Left hindlimb (tissue), 1 donor: ENCODE measurements around the gene C10orf67.
"Not testable (repeated sequence)": the region's sequence is repeated elsewhere in the genome, so short reads cannot be mapped to it uniquely, and the experiment has no call there.

Source experiments
- DNase-seq: peaks from one replicate; pipeline ENCODE4 v3.0.0-alpha.2; 2018

The C10orf67 gene

GRCh38 chr10:23322082-23322481 is 22.5 kb downstream of the C10orf67 start:
- no peak for DNase-seq

GRCh38 chr10:23319835-23320234 is 24.8 kb downstream of the C10orf67 start:
- DNase-seq: no peak

DNA sequence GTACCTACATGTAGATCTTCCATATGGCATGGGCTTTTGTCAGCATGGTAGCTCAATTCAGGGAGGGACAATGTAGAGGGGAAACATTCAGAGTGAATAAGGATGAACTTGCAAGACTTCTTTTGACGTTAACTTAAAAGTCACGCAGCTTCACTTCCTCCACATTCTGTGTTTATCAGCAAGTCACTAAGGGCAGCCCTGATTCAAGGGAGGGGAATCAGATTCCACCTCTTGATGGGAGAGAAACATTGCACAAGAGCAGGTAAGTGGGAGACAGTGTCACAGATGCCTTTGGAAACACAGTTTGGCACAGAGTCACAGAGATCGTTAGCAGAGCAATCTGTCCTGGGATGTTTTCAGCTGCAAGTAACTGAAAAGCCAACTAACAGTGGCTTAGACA is 26.2 kb downstream of the C10orf67 start:
- no peak for DNase-seq

DNA sequence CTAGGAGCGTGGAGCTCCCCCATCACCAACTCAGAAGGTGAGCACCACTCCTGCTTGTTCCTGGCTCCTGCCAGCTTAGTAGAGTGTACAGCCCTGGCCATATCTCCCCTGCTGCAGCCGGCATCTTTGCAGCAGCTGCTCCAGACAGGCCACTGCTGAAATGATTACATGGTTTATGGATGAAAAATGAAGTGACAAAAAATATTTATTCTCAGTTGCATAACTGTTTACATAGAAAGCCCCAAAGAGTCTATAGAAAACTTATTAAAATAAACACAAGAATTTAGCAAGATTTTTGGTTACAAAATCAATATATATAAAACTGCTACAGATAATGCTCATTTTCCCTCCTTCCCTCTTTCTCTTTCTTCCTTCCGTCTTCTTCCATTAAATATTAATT is 27.2 kb downstream of the C10orf67 start:
- no peak for DNase-seq

- no peak for DNase-seq
These were observed 28.2 kb downstream of the C10orf67 start for GRCh38 chr10:23316406-23316805.

DNA sequence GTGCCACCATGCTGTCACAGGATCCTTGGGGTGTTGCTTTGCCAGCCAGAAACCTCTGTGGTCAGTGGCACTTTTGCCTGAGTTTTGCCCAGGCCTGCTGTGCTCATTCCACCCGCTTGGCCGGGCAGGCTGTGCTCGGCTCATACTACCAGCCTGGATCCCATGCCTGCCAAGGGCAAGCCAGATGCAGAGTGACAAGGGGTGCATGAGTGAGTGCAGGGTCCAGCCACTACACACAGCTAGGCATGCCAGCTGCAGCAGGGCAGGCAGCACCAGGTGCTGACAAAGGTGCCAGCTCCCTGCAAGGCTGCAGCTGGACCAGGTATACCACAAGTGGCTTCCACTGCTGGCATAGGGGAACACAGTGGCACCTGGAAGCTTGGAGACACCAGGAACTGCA is 28.6 kb downstream of the C10orf67 start:
- DNase-seq: no peak

GRCh38 chr10:23314835-23315239 is 29.8 kb downstream of the C10orf67 start:
- DNase-seq: no peak

DNA sequence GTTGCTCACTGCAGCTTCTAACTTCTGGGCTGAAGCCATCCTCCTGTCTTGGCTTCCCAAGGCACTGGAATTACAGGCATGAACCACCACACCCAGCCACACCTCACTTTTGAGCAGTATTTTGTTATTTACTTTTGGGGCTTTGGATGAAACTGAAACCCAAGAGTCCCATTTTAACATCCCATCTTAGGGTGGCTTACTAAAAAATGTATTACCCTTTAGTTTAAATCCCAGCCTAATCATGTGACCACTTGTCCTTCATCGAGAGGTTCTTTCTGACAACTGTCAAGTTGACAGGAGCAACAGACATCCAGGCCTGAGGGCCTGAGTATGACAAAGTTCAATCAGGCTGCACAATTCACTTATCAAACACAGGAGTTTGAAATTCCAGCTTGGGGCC is 33.6 kb downstream of the C10orf67 start:
- DNase-seq: no peak

DNA sequence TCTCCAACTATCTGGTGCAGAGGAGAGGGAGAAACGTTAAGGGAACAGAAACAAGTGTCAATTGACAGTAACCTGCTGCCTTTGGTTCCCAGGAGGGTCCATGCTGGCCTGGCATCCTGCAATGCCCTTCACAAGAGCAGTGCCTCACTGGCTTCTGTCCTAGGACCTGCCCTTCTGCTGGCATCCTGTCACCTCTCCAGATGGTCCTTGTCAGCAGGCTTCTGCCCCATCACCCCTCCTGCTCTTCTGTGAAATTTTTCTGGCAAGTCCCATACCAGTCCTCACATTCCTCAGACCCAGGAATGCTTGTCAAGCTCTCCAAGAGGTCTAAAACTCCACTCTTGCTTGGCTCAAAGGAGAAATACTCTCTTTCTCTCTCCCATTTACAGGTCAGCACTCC is 34.2 kb downstream of the C10orf67 start:
- no peak for DNase-seq

- DNase-seq: not testable (repeated sequence)
These were observed 44.6 kb downstream of the C10orf67 start for GRCh38 chr10:23299961-23300360.

DNA sequence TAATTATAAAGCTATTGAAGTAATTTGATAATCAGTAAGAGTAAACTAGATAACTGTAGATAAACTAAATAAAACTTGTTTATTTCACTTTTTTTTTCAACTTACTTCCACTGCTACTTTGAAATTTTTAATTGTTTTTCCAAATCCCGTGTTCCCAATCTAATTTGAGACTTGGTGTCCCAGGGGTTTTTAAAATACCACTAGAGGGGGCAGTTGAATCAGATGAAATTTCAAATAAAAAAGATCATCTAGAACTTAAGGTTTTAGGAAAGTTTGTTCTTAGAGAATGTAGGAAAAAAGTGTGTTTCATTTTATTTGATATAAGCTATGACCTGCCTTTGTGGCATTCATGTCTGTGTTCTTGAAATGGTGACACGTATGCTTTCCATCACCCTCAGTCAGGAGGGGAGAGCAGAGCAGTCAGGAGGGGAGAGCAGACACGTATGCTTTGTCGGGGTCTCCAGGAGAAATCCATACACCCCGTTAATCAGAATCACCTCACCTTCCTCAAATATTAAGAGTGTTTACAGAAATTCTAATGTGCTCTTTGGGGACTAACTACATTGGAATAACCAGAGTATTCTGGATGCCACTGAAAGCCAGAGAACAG is 49.9 kb downstream of the C10orf67 start:
- no peak for DNase-seq

GRCh38 chr10:23293973-23294590 is 50.5 kb downstream of the C10orf67 start:
- DNase-seq: no peak

- no peak for DNase-seq
These were observed 51.4 kb downstream of the C10orf67 start for GRCh38 chr10:23293145-23293724.

GRCh38 chr10:23291551-23292334 is 52.9 kb downstream of the C10orf67 start:
- DNase-seq: no peak

DNA sequence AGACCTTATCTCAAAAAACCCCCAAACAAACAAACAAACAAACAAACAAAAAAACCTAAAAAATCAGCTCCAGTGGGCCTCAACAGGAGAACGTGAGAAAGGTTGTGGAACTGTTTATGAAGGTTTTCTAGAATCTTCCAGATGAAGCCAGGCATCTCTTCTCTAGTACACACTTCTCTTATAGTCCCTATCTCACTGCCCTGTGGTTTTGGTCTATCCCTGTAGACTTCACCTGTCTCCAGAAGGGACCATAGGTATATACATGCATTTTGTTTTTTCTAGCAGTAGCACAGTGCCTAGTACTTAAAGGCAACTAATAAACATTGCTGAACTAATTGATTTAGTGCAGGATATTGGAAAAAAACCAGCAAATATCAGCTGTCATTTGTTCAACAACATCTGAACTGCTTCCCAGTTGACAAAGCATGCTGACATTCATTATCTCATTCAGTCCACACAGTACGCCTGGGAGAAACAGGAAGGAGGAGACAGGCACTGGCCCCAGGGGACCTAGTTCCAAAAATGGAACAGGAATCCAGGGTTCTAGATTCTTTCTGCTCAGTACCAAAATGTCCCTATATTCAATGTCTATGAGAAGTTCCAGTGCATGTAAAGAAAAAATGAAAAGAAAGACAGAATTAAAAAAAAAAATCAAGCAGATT is 59.8 kb downstream of the C10orf67 start:
- no peak for DNase-seq

DNA sequence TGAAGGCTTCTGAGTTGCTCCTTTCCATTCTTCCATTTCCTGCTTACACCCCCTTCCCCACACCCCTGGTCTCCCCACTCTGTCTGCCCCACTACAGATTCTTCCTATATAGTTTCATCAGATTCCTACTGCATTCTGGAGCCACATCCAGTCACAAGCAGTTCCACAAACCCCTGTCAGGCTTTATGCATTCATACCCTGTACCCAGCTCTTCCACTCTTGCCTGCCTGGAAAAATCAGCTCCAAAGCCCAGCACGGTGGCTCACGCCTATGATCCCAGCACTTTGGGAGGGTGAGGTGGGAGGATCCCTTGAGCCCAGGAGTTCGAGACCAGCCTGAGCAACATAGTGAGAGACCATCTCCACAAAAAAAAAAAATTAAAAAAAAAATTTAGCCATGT is 60.4 kb downstream of the C10orf67 start:
- no peak for DNase-seq

GRCh38 chr10:23283680-23284079 is 60.9 kb downstream of the C10orf67 start:
- no peak for DNase-seq

DNA sequence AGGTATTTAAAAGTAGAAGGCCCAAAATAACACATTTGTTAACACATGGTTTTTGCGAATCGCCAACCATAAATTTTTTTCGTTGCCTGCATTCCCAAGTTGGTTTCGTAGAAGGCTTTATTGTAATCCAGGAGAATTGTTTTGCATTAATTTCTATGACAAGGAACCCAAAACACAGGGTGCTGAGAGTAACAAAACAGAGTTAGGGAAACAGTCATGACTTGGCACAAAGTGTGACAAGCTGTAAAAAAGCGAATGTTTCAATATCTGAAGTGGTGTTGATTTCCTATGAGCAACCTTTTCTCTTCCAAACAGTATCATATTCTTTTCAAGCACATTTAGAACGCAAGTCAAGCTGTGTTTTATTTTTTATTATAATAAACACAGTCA is 63.6 kb downstream of the C10orf67 start:
- no peak for DNase-seq

- no peak for DNase-seq
These were observed 64.1 kb downstream of the C10orf67 start for GRCh38 chr10:23280419-23281043.

- no peak for DNase-seq
These were observed 69.2 kb downstream of the C10orf67 start for GRCh38 chr10:23275355-23275754.

- not testable (repeated sequence) for DNase-seq
These were observed 70.4 kb downstream of the C10orf67 start for GRCh38 chr10:23274179-23274578.

DNA sequence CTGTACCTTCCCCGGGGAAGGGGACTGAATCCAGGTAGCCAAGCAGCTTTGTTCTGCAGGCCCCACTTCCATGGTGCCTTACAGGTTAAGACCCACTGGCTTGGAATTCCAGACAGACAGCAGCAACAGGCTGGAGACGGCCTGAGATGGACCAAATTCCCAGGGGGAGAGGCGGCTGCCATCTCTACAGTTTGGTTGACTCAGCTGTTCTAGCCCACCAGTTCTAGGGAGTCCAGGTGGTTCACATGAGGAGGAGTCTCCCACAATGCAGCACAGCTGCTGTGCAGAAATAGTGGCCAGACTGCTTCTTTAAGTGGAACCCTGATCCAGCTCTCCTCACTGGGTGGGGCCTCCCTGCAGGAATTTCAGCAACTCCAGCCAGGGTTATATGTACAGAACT is 74.1 kb downstream of the C10orf67 start:
- DNase-seq: no peak
